SW480 (cell line): ENCODE data around the gene SPIRE2.
"Not testable (repeated sequence)": the region's sequence is repeated elsewhere in the genome, so short reads cannot be mapped to it uniquely, and the experiment has no call there.

ENCODE experiments used
- DNase-seq: peaks from one replicate; pipeline ENCODE4 v3.0.0-alpha.2; 2016; ENCODE audit warnings: low spot score

SPIRE2 gene

GRCh38 chr16:89898201-89898967 lies 70.1 kb downstream of the SPIRE2 start:
- no peak for DNase-seq

- DNase-seq = no peak
These were observed 71.7 kb downstream of the SPIRE2 start for GRCh38 chr16:89899879-89900481.

GRCh38 chr16:89900885-89901284 lies 72.6 kb downstream of the SPIRE2 start:
- DNase-seq = no peak

GRCh38 chr16:89902980-89903379 lies 74.7 kb downstream of the SPIRE2 start:
- no peak for DNase-seq

- DNase-seq = no peak
These were observed 75.7 kb downstream of the SPIRE2 start for GRCh38 chr16:89903908-89904515.

- DNase-seq = no peak
These were observed 76.6 kb downstream of the SPIRE2 start for GRCh38 chr16:89904606-89905510.

- peak; percentile 33 for DNase-seq
These were observed 77.3 kb downstream of the SPIRE2 start for GRCh38 chr16:89905511-89906139.

GRCh38 chr16:89906140-89907025 lies 78.1 kb downstream of the SPIRE2 start:
- DNase-seq = no peak

GRCh38 chr16:89907055-89907814 lies 79.0 kb downstream of the SPIRE2 start:
- no peak for DNase-seq

- DNase-seq = no peak
These were observed 80.0 kb downstream of the SPIRE2 start for GRCh38 chr16:89908236-89908635.

GRCh38 chr16:89909777-89910716 lies 81.8 kb downstream of the SPIRE2 start:
- DNase-seq = peak; percentile 83

GRCh38 chr16:89910717-89911354 lies 82.6 kb downstream of the SPIRE2 start:
- DNase-seq = no peak

- DNase-seq = no peak
These were observed 83.1 kb downstream of the SPIRE2 start for GRCh38 chr16:89911375-89911774.

- DNase-seq = no peak
These were observed 83.9 kb downstream of the SPIRE2 start for GRCh38 chr16:89912143-89912542.

- DNase-seq = no peak
These were observed 84.4 kb downstream of the SPIRE2 start for GRCh38 chr16:89912627-89913026.

GRCh38 chr16:89913408-89914387 lies 85.4 kb downstream of the SPIRE2 start:
- no peak for DNase-seq

- not testable (repeated sequence) for DNase-seq
These were observed 86.5 kb downstream of the SPIRE2 start for GRCh38 chr16:89914642-89915285.
